Epithelial cell of esophagus (primary cell): Measurements from ENCODE around the gene KSR2.
"Not testable (repeated sequence)": the region's sequence is repeated elsewhere in the genome, so short reads cannot be mapped to it uniquely, and the experiment has no call there.

Source experiments
- DNase-seq: peaks from one replicate; pipeline ENCODE4 v3.0.0; 2010; ENCODE audit warnings: low read depth
- H3K4me3 ChIP-seq: 2 replicates; pipeline ENCODE4 v1.5.1; 2011; ENCODE audit warnings: mild to moderate bottlenecking, low read length, control low read depth
- TF ChIP-seq, protein P1 (sequence below): IDR thresholded peaks from 2 replicates; pipeline ENCODE4 v1.5.1; 2011; ENCODE audit warnings: low read depth, mild to moderate bottlenecking, low read length, control low read depth, inconsistent platforms; ENCODE audit not compliant: insufficient read depth; ENCODE audit errors: missing control alignments

The KSR2 gene

DNA sequence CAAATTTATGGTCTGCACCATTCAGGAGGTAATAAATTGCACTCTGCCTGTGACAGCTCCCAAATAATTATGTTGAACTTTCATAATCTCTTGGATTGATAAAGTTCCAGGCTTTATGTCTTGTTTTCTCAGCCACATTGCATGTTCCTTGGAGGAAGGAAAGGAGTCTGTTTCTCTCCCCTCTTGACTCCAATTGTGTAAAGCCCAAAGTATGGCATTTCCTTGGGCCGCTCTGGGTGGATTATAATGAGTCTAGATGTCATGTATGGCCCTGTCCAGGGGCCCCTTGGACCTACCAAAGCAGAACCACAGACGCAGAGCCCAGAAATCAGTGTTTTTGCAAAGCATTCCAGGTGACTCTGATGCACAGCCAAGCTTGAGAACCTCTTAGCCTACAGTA is 160.8 kb downstream of the KSR2 start:
- TF ChIP-seq, protein P1, sequence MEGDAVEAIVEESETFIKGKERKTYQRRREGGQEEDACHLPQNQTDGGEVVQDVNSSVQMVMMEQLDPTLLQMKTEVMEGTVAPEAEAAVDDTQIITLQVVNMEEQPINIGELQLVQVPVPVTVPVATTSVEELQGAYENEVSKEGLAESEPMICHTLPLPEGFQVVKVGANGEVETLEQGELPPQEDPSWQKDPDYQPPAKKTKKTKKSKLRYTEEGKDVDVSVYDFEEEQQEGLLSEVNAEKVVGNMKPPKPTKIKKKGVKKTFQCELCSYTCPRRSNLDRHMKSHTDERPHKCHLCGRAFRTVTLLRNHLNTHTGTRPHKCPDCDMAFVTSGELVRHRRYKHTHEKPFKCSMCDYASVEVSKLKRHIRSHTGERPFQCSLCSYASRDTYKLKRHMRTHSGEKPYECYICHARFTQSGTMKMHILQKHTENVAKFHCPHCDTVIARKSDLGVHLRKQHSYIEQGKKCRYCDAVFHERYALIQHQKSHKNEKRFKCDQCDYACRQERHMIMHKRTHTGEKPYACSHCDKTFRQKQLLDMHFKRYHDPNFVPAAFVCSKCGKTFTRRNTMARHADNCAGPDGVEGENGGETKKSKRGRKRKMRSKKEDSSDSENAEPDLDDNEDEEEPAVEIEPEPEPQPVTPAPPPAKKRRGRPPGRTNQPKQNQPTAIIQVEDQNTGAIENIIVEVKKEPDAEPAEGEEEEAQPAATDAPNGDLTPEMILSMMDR = no peak
- H3K4me3 ChIP-seq = no peak overlapping the region
- no peak for DNase-seq

DNA sequence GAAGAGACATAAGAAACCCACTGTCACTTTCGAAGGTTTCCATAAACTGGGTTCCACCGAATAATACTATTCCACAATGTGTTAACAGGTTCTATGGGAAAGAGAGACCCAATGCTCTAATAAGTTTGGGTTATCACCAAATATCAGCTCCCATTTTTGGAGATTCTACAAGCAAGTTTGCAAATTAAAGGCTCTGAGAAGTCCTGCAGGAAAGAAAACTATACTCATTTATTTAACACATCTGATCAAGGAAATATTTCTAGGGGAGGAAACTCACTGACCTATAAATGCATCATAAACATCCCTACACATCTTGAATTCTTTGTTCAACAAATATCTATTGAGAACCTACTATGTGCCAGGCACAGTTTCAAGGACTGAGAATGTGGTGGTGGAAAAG is 161.4 kb downstream of the KSR2 start:
- DNase-seq = no peak
- TF ChIP-seq, protein P1 = no peak
- H3K4me3 ChIP-seq = no peak overlapping the region

DNA sequence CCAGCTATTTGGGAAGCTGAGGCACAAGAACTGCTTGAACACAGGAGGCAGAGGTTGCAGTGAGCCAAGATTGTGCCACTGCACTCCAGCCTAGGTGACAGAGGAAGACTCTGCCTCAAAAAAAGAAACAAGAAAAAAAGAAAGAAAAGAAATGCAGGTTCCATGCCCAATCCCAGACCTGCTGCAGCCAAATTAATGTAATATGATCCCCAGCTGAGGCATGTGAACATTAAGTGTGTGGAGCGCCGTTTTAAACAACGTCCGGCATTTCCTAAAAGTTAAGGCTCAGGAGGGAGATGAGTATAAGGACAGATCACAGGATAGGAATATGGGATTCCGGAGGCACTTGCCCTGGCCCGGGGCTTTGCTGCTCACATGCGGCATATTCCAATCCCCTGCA is 162.9 kb downstream of the KSR2 start:
- no peak for DNase-seq
- TF ChIP-seq, protein P1 = no peak
- H3K4me3 ChIP-seq = no peak overlapping the region

DNA sequence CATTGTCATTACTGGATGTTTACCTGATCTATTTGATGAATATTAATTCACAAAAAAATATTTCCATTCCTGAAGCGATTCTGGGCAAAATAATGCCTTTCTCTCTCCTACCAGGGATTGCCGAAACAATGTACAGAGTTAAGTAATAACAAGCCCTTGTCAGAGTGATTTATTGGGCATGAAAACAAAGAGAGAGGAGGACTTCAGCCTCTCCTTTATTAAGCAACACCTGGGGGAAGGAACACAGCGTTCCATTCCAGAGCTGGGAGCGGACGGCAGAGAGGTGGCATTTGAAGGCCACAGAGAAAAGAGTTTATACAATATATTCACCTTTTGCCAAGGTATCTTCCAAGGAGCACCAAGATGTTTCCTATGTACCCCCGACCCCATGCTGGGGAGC is 165.8 kb downstream of the KSR2 start:
- TF ChIP-seq, protein P1 = no peak
- H3K4me3 ChIP-seq = no peak overlapping the region
- peak; percentile 6 for DNase-seq

DNA sequence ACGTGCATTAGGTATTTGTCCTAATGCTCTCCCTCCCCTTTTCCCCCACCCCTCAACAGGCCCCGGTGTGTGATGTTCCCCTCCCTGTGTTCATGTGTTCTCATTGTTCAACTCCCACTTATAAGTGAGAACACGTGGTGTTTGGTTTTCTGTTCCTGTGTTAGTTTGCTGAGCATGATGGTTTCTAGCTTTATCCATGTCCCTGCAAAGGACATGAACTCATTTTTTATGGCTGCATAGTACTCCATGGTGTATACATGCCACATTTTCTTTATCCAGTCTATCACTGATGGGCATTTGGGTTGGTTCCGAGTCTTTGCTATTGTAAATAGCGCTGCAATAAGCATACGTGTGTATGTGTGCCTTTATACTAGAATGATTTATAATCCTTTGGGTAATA is 168.1 kb downstream of the KSR2 start:
- not testable (repeated sequence) for DNase-seq, H3K4me3 ChIP-seq

DNA sequence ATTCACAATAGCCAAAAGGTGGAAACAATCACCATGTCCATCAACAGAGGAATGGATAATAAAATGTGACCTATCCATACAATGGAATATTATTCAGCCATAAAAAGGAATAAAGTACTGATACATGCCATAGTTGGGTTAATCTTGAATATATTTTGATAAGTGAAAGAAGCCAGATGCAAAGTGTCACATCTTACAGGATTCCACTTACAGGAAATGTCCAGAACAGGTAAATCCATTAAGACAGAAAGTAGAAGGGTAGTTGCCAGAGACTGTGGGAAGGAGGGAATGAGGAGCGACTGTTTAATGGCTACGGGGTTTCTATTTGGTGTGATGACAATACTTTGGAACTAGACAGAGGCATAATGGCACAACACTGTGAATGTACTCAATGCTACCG is 171.6 kb downstream of the KSR2 start:
- H3K4me3 ChIP-seq = no peak overlapping the region
- no peak for DNase-seq
- TF ChIP-seq, protein P1 = no peak

DNA sequence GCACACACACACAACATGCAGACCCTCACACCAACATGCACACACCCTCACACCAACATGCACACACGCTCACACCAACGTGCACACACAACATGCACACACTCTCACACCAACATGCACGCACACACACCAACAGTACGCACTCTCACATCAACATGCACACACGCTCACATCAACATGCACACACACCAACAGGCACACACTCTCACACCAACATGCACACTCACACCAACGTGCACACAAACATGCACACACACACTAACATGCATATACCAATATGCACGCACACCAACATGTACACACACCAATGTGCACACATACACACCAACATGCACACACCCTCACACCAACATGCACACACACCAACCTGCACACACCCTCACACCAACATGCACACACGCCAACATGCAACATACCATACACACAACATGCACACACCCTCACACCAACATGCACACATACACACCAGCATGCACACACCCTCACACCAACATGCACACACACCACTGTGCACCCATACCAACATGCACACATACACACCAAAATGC is 175.8 kb downstream of the KSR2 start:
- TF ChIP-seq, protein P1 = no peak

More for the DNA sequence above, 175.8 kb downstream of the KSR2 start:
- H3K4me3 ChIP-seq = no peak overlapping the region
- DNase-seq = no peak
